HepG2 (cell line): ENCODE data around the gene RBPMS2. TPM values are rescaled to one million over a fixed set of nuclear protein-coding genes. Genes with fewer than 3 reads are reported as not detected.

Source experiments
- FOXK2 ChIP-seq: fragments of 450-650 bp; IDR thresholded peaks from 2 replicates; pipeline ENCODE4 v1.6.1; 2016
- GZF1 ChIP-seq: sonication (generic); formaldehyde crosslinking; IDR thresholded peaks from 2 replicates; pipeline ENCODE4 v1.5.1; 2020; ENCODE audit warnings: mild to moderate bottlenecking, missing genetic modification reagents
- STAT5B ChIP-seq: sonication (generic); formaldehyde crosslinking; IDR thresholded peaks from 2 replicates; pipeline ENCODE4 v1.4.0; 2020; ENCODE audit warnings: missing genetic modification reagents
- YY1 ChIP-seq: IDR thresholded peaks from 2 replicates; pipeline ENCODE4 v1.6.1; 2011; ENCODE audit warnings: low read length, low read depth, moderate library complexity, mild to moderate bottlenecking; ENCODE audit not compliant: insufficient read depth, insufficient replicate concordance
- ZNF274 ChIP-seq: sonication (generic); formaldehyde crosslinking; IDR thresholded peaks from 2 replicates; pipeline ENCODE4 v1.5.1; 2020; ENCODE audit warnings: mild to moderate bottlenecking, missing genetic modification reagents
- ZNF446 ChIP-seq: sonication (generic); formaldehyde crosslinking; IDR thresholded peaks from 2 replicates; pipeline ENCODE4 v1.5.0; 2020; ENCODE audit warnings: mild to moderate bottlenecking, missing genetic modification reagents
- ZNF670 ChIP-seq: sonication (generic); formaldehyde crosslinking; IDR thresholded peaks from 2 replicates; pipeline ENCODE4 v1.8.0; 2022; ENCODE audit warnings: mild to moderate bottlenecking, missing genetic modification reagents, borderline replicate concordance
- polyA plus RNA-seq, 8 experiments: library from polyadenylated mRNA; depleted of rRNA in 3 of 8; stranded (reverse) in 7 of 8; unstranded in 1 of 8; fragments of >200 nt; fragmentation: Illumina TruSeq in 4 of 8; extraction: Trizol in 4 of 8; gene quantifications; 2 replicates each; pipeline versions ENCODE4 v1.2.1 to v1.2.3, GENCODE V29; 2011 to 2016; ENCODE audit warnings: low read depth in 4 of 8, missing spikeins in 1 of 8, mixed read lengths in 1 of 8; ENCODE audit not compliant: insufficient read depth in 1 of 8
- total RNA-seq, 5 experiments: library from RNA; depleted of rRNA; stranded (reverse); fragments of >200 nt; fragmentation: Illumina TruSeq; extraction: Trizol; gene quantifications; 2 replicates each; pipeline ENCODE4 v1.2.3, GENCODE V29; 2016; ENCODE audit warnings: low read depth in 1 of 5
- TF ChIP-seq, protein P1 (sequence below), 2 experiments: sonication (generic) in 1 of 2; formaldehyde crosslinking in 1 of 2; IDR thresholded peaks; 2 replicates each; pipeline versions ENCODE4 v1.6.1 to v1.9.0; 2014 to 2022; ENCODE audit warnings: antibody characterized with exemption in 1 of 2, borderline replicate concordance in 1 of 2, inconsistent platforms in 1 of 2, low read depth in 1 of 2, missing genetic modification reagents in 1 of 2
- TF ChIP-seq, protein P2 (sequence below): sonication (generic); formaldehyde crosslinking; IDR thresholded peaks from one replicate; pipeline ENCODE4 v1.5.1; 2020; ENCODE audit warnings: mild to moderate bottlenecking, missing genetic modification reagents; ENCODE audit errors: not compliant biosample characterization
- TF ChIP-seq, protein P3 (sequence below): sonication (generic); formaldehyde crosslinking; IDR thresholded peaks from 2 replicates; pipeline ENCODE4 v1.8.0; 2022; ENCODE audit warnings: missing genetic modification reagents, mild to moderate bottlenecking, borderline replicate concordance

Gene RBPMS2
- total and polyA plus RNA-seq, 2 of the 13 experiments (the other 11 are each of a cell fraction or from before 2014, with no cell fraction given), result 0.08 TPM; not detected in 1

DNA sequence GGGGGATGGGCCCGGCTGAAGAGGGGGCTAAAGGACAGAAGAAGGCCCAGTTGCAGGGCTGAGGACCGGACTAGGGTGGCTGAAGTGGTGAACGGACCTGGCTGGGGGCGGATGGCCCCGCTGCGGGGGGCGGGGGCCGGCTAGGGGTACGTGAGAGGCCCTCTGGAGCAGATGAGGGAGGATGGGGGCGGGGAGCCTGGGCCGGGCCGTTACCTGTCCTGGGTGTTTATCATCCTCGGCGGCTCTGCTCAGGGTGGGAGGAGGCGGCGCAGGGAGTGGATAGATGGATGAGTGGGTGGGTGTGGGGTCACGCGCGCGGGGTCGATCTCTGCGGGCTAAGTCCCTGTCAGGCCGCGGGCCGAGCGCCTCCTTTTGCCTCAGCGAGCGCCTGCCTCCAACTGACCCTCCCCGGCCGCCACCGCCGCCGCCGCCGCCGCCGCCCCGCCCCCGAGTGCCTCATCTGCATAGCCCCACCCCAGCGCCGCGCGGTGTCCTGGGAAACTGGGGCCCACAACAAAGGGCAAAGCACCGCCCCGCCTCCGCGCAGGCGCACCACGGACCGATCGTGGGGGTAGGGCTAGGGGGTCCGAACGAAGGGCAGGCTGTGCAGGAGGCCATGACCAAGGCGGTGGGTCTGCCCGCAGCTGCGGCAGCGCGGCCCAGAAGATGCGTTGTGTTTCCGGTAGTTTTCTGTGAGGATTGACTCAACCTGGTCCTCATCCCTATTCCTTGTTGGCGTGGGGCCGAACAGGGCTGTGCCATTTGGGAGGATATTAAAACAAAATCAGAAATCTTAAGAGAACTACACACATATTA, 72.4 kb downstream of the RBPMS2 start (continued):
- TF ChIP-seq, protein P1, sequence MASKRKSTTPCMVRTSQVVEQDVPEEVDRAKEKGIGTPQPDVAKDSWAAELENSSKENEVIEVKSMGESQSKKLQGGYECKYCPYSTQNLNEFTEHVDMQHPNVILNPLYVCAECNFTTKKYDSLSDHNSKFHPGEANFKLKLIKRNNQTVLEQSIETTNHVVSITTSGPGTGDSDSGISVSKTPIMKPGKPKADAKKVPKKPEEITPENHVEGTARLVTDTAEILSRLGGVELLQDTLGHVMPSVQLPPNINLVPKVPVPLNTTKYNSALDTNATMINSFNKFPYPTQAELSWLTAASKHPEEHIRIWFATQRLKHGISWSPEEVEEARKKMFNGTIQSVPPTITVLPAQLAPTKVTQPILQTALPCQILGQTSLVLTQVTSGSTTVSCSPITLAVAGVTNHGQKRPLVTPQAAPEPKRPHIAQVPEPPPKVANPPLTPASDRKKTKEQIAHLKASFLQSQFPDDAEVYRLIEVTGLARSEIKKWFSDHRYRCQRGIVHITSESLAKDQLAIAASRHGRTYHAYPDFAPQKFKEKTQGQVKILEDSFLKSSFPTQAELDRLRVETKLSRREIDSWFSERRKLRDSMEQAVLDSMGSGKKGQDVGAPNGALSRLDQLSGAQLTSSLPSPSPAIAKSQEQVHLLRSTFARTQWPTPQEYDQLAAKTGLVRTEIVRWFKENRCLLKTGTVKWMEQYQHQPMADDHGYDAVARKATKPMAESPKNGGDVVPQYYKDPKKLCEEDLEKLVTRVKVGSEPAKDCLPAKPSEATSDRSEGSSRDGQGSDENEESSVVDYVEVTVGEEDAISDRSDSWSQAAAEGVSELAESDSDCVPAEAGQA (IDR thresholded peaks at IDR 0.05; ENCODE audit: low read depth), result 0 out of 2 replicates have a peak, but pooled peaks have one; percentile 13
- TF ChIP-seq, protein P1 (CRISPR knock-in tag; IDR thresholded peaks at IDR 0.05; ENCODE audit: borderline replicate concordance), result no peak
- peak; percentile 78 for TF ChIP-seq YY1
- TF ChIP-seq, protein P2, sequence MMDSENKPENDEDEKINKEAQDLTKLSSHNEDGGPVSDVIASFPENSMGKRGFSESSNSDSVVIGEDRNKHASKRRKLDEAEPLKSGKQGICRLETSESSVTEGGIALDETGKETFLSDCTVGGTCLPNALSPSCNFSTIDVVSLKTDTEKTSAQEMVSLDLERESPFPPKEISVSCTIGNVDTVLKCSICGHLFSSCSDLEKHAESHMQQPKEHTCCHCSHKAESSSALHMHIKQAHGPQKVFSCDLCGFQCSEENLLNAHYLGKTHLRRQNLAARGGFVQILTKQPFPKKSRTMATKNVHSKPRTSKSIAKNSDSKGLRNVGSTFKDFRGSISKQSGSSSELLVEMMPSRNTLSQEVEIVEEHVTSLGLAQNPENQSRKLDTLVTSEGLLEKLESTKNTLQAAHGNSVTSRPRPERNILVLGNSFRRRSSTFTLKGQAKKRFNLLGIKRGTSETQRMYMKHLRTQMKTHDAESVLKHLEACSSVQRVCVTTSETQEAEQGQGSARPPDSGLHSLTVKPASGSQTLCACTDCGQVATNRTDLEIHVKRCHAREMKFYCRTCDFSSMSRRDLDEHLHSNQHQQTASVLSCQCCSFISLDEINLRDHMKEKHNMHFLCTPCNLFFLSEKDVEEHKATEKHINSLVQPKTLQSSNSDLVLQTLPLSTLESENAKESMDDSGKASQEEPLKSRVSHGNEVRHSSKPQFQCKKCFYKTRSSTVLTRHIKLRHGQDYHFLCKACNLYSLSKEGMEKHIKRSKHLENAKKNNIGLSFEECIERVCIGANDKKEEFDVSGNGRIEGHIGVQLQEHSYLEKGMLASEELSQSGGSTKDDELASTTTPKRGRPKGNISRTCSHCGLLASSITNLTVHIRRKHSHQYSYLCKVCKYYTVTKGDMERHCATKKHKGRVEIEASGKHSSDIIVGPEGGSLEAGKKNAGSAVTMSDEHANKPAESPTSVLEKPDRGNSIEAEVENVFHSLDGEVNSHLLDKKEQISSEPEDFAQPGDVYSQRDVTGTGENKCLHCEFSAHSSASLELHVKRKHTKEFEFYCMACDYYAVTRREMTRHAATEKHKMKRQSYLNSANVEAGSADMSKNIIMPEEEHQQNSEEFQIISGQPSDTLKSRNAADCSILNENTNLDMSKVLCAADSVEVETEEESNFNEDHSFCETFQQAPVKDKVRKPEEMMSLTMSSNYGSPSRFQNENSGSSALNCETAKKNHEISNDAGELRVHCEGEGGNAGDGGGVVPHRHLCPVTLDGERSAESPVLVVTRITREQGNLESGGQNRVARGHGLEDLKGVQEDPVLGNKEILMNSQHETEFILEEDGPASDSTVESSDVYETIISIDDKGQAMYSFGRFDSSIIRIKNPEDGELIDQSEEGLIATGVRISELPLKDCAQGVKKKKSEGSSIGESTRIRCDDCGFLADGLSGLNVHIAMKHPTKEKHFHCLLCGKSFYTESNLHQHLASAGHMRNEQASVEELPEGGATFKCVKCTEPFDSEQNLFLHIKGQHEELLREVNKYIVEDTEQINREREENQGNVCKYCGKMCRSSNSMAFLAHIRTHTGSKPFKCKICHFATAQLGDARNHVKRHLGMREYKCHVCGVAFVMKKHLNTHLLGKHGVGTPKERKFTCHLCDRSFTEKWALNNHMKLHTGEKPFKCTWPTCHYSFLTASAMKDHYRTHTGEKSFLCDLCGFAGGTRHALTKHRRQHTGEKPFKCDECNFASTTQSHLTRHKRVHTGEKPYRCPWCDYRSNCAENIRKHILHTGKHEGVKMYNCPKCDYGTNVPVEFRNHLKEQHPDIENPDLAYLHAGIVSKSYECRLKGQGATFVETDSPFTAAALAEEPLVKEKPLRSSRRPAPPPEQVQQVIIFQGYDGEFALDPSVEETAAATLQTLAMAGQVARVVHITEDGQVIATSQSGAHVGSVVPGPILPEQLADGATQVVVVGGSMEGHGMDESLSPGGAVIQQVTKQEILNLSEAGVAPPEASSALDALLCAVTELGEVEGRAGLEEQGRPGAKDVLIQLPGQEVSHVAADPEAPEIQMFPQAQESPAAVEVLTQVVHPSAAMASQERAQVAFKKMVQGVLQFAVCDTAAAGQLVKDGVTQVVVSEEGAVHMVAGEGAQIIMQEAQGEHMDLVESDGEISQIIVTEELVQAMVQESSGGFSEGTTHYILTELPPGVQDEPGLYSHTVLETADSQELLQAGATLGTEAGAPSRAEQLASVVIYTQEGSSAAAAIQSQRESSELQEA (CRISPR knock-in tag), result no peak
- no peak for TF ChIP-seq STAT5B
- no peak for TF ChIP-seq FOXK2
- 0 out of 2 replicates have a peak, but pooled peaks have one; percentile 29 for TF ChIP-seq GZF1 (CRISPR knock-in tag)
- TF ChIP-seq ZNF446 (CRISPR knock-in tag), result no peak
- TF ChIP-seq, protein P3, sequence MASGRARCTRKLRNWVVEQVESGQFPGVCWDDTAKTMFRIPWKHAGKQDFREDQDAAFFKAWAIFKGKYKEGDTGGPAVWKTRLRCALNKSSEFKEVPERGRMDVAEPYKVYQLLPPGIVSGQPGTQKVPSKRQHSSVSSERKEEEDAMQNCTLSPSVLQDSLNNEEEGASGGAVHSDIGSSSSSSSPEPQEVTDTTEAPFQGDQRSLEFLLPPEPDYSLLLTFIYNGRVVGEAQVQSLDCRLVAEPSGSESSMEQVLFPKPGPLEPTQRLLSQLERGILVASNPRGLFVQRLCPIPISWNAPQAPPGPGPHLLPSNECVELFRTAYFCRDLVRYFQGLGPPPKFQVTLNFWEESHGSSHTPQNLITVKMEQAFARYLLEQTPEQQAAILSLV (CRISPR knock-in tag), result peak; percentile 38; the same call in 1 of the 2 replicates
- TF ChIP-seq ZNF274, result peak; percentile 63; the same call in 1 of the 2 replicates
- TF ChIP-seq ZNF670 (CRISPR knock-in tag), result 0 out of 2 replicates have a peak, but pooled peaks have one; percentile 27
